Tibial nerve (tissue), 4 donors: ENCODE measurements around the gene MYL10. TPM values are rescaled to one million over a fixed set of nuclear protein-coding genes. Genes with fewer than 3 reads are reported as not detected.

ENCODE experiments used
- DNase-seq, 2 donors: peaks; one replicate each; pipeline ENCODE4 v3.0.0-alpha.2; 2019; ENCODE audit warnings: low spot score in 2 of 2
- H3K27ac ChIP-seq, 4 donors: fragments of 200-600 bp; sonication (generic) in 3 of 4; one replicate each; pipeline ENCODE4 v1.5.1; 2017 to 2019; ENCODE audit warnings: mild to moderate bottlenecking in 1 of 4
- H3K27me3 ChIP-seq, 2 donors: fragments of 200-600 bp; sonication (generic) in 1 of 2; one replicate each; pipeline versions ENCODE4 v1.5.1 to v1.6.0; 2017 to 2019
- H3K36me3 ChIP-seq, 3 donors: fragments of 200-600 bp; sonication (generic); one replicate each; pipeline ENCODE4 v1.5.1; 2018 to 2019
- H3K4me1 ChIP-seq, 4 donors: fragments of 200-600 bp; sonication (generic) in 3 of 4; one replicate each; pipeline ENCODE4 v1.5.1; 2017 to 2019
- H3K4me3 ChIP-seq, 4 donors: fragments of 200-600 bp; sonication (generic) in 3 of 4; one replicate each; pipeline ENCODE4 v1.5.1; 2017 to 2019; ENCODE audit warnings: mild to moderate bottlenecking in 1 of 4, moderate library complexity in 1 of 4
- H3K9me3 ChIP-seq, 4 donors: fragments of 200-600 bp; sonication (generic) in 3 of 4; one replicate each; pipeline ENCODE4 v1.5.1; 2017 to 2019
- EP300 ChIP-seq, 2 donors: sonication (generic); formaldehyde crosslinking; IDR thresholded peaks; one replicate each; pipeline ENCODE4 v1.6.1; 2017; ENCODE audit warnings: antibody characterized with exemption in 2 of 2, mild to moderate bottlenecking in 1 of 2
- POLR2A ChIP-seq, 2 donors: fragments of 450-650 bp; IDR thresholded peaks; one replicate each; pipeline ENCODE4 v1.6.1; 2017; ENCODE audit warnings: antibody characterized with exemption in 2 of 2, mild to moderate bottlenecking in 2 of 2, moderate library complexity in 2 of 2
- WGBS, 2 donors: methylation state at CpG; one replicate each; pipeline ENCODE4 v1.1.5; 2018; 5-methylcytosine and 5-hydroxymethylcytosine counted together
- total RNA-seq, 4 donors: library from RNA; depleted of rRNA; stranded (reverse); fragments of >200 nt; gene quantifications; one replicate each; pipeline ENCODE4 v1.1.0, GENCODE V29; 2016
- TF ChIP-seq, protein P1 (sequence below), 5 experiments: fragments of 200-600 bp in 3 of 5; fragments of 450-650 bp in 2 of 5; sonication (generic) in 3 of 5; IDR thresholded peaks; one replicate each; pipeline ENCODE4 v1.5.1; 2016 to 2019; ENCODE audit warnings: antibody characterized with exemption in 5 of 5, mild to moderate bottlenecking in 3 of 5, moderate library complexity in 2 of 5

MYL10 gene
- total RNA-seq, 4 donors from 2014 or later = not detected

- H3K4me1 ChIP-seq = peaks cover 0 to 15% (median 0%) of the 10 kb centered on the region in 4 donors
- no peak overlapping the region for H3K4me3 ChIP-seq
- no peak for TF ChIP-seq POLR2A (IDR thresholded peaks at IDR 0.05)
- TF ChIP-seq, protein P1, sequence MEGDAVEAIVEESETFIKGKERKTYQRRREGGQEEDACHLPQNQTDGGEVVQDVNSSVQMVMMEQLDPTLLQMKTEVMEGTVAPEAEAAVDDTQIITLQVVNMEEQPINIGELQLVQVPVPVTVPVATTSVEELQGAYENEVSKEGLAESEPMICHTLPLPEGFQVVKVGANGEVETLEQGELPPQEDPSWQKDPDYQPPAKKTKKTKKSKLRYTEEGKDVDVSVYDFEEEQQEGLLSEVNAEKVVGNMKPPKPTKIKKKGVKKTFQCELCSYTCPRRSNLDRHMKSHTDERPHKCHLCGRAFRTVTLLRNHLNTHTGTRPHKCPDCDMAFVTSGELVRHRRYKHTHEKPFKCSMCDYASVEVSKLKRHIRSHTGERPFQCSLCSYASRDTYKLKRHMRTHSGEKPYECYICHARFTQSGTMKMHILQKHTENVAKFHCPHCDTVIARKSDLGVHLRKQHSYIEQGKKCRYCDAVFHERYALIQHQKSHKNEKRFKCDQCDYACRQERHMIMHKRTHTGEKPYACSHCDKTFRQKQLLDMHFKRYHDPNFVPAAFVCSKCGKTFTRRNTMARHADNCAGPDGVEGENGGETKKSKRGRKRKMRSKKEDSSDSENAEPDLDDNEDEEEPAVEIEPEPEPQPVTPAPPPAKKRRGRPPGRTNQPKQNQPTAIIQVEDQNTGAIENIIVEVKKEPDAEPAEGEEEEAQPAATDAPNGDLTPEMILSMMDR (IDR thresholded peaks at IDR 0.05) = no peak
- TF ChIP-seq EP300 (IDR thresholded peaks at IDR 0.05) = peak in 1 of 2 donors; percentile 27
- no peaks in the 10 kb centered on the region for H3K36me3 ChIP-seq
- H3K9me3 ChIP-seq = no peaks in the 10 kb centered on the region
- H3K27me3 ChIP-seq = no peaks in the 10 kb centered on the region
- no peak for DNase-seq
- WGBS, 2 donors = 52 to 54% methylated on average over 4 to 14 of the region's 16 CpGs
- H3K27ac ChIP-seq = peak overlapping the region in 1 of 4 donors; percentile 26
These were observed 29.9 kb downstream of the MYL10 start for GRCh38 chr7:101598986-101599771.

- no peak for DNase-seq
- Histone ChIP-seq H3K4me1 (peaks cover 0 to 15% (median 0%) of the 10 kb centered on the region in 4 donors), H3K36me3 (no peaks in the 10 kb centered on the region), H3K9me3 (no peaks in the 10 kb centered on the region), H3K27ac (peak overlapping the region in 1 of 4 donors; percentile 26), H3K27me3 (no peaks in the 10 kb centered on the region), H3K4me3 (no peak overlapping the region)
- TF ChIP-seq POLR2A (IDR thresholded peaks at IDR 0.05) = no peak
- TF ChIP-seq EP300 (IDR thresholded peaks at IDR 0.05) = no peak
- TF ChIP-seq, protein P1 (IDR thresholded peaks at IDR 0.05) = no peak
- 73 to 80% methylated on average over 14 of the region's 18 CpGs for WGBS, 2 donors
These were observed 30.6 kb downstream of the MYL10 start for GRCh38 chr7:101598422-101598985.

GRCh38 chr7:101597941-101598340 lies 31.2 kb downstream of the MYL10 start:
- Histone ChIP-seq H3K27me3 (no peaks in the 10 kb centered on the region), H3K4me3 (no peak overlapping the region), H3K36me3 (no peaks in the 10 kb centered on the region), H3K9me3 (no peaks in the 10 kb centered on the region), H3K27ac (no peak overlapping the region), H3K4me1 (peaks cover 0 to 15% (median 0%) of the 10 kb centered on the region in 4 donors)
- 87 to 95% methylated on average over 4 to 6 of the region's 6 CpGs for WGBS, 2 donors
- no peak for TF ChIP-seq POLR2A (IDR thresholded peaks at IDR 0.05)
- TF ChIP-seq EP300 (IDR thresholded peaks at IDR 0.05) = no peak
- TF ChIP-seq, protein P1 (IDR thresholded peaks at IDR 0.05) = no peak
- DNase-seq = no peak

GRCh38 chr7:101596898-101597297 lies 32.2 kb downstream of the MYL10 start:
- no peak overlapping the region for H3K4me3 ChIP-seq
- H3K9me3 ChIP-seq = no peaks in the 10 kb centered on the region
- no peaks in the 10 kb centered on the region for H3K27me3 ChIP-seq
- DNase-seq = no peak
- TF ChIP-seq EP300 (IDR thresholded peaks at IDR 0.05) (no peak), POLR2A (IDR thresholded peaks at IDR 0.05) (no peak)
- TF ChIP-seq, protein P1 (IDR thresholded peaks at IDR 0.05) = no peak
- WGBS, 2 donors = 73 to 75% methylated on average over 1 of the region's 1 CpG
- H3K27ac ChIP-seq = no peak overlapping the region
- H3K4me1 ChIP-seq = peaks cover 0 to 7% (median 0%) of the 10 kb centered on the region in 4 donors
- H3K36me3 ChIP-seq = no peaks in the 10 kb centered on the region
